GM18907 (cell line): Measurements from ENCODE around the gene ZNF793.

Source experiments
- ATAC-seq: cut with Tn5 transposase; IDR thresholded peaks from one replicate; pipeline ENCODE4 v1.9.1; 2021; ENCODE audit warnings: mild to moderate bottlenecking, moderate library complexity; ENCODE audit not compliant: unreplicated experiment

ZNF793 gene

GRCh38 chr19:37564624-37565369, 58.1 kb downstream of the ZNF793 start:
- ATAC-seq: no peak

GRCh38 chr19:37565370-37565669, 58.6 kb downstream of the ZNF793 start:
- ATAC-seq: no peak

- ATAC-seq: no peak
Measured at GRCh38 chr19:37572203-37572602, 65.5 kb downstream of the ZNF793 start.

- ATAC-seq: no peak
Measured at GRCh38 chr19:37583340-37583739, 76.6 kb downstream of the ZNF793 start.
